Karpas-422 (cell line): ENCODE results near the gene HCFC1. TPM values are rescaled to one million over a fixed set of nuclear protein-coding genes. Genes with fewer than 3 reads are reported as not detected.

ENCODE experiments used
- small RNA-seq: library from RNA; depleted of rRNA; stranded (forward); fragments of <200 nt; gene quantifications from one replicate; pipeline ENCODE3, GENCODE V24; 2014
- total RNA-seq: library from RNA; depleted of rRNA; stranded (reverse); fragments of >200 nt; shearing (Covaris generic); gene quantifications from 2 replicates; pipeline ENCODE4 v1.2.3, GENCODE V29; 2014; ENCODE audit warnings: low replicate concordance; rRNA removed

Gene HCFC1
- total RNA-seq, 1 experiment from 2014 or later: 16.8 TPM

Small RNA genes lying within 50 kb of the gene (small RNA-seq; reads per million reads assigned to genes)
- not detected for gene MIR3202-1

Other genes with a start within 250 kb of the HCFC1 start
- 99.7 and 110 TPM in 2 replicates for gene BCAP31, start 247.4 kb downstream of the HCFC1 start, total RNA-seq
- 1.9 and 4.1 TPM in 2 replicates for gene ABCD1, start 247.0 kb downstream of the HCFC1 start, total RNA-seq
- gene PLXNB3, start 207.6 kb downstream of the HCFC1 start, total RNA-seq: not detected in 2 replicates
- gene SRPK3, start 190.8 kb downstream of the HCFC1 start, total RNA-seq: not detected in 2 replicates
- 46.5 and 80.7 TPM in 2 replicates for gene IDH3G, start 177.4 kb downstream of the HCFC1 start, total RNA-seq
- 249 and 310 TPM in 2 replicates for gene SSR4, start 177.2 kb downstream of the HCFC1 start, total RNA-seq
- gene PDZD4, start 141.3 kb downstream of the HCFC1 start, total RNA-seq: not detected in 2 replicates
- gene L1CAM, start 85.6 kb downstream of the HCFC1 start, total RNA-seq: not detected in 2 replicates
- gene AVPR2, start 67.1 kb downstream of the HCFC1 start, total RNA-seq: not detected in 2 replicates
- 104 and 218 TPM in 2 replicates for gene ARHGAP4, start 45.6 kb downstream of the HCFC1 start, total RNA-seq
- gene NAA10, start 36.8 kb downstream of the HCFC1 start, total RNA-seq: 103 and 144 TPM in 2 replicates
- gene RENBP, start 27.2 kb downstream of the HCFC1 start, total RNA-seq: 0.22 and 0.26 TPM in 2 replicates
- gene TMEM187, start 936 bp upstream of the HCFC1 start, total RNA-seq: 1.5 and 3.9 TPM in 2 replicates
- gene IRAK1, start 48.1 kb upstream of the HCFC1 start, total RNA-seq: 76.0 and 131 TPM in 2 replicates
- gene MECP2, start 125.9 kb upstream of the HCFC1 start, total RNA-seq: 20.4 and 27.5 TPM in 2 replicates
- gene OPN1LW, start 172.4 kb upstream of the HCFC1 start, total RNA-seq: not detected in 2 replicates
- gene OPN1MW, start 210.8 kb upstream of the HCFC1 start, total RNA-seq: not detected in 2 replicates
- not detected in 2 replicates for gene OPN1MW2, start 247.9 kb upstream of the HCFC1 start, total RNA-seq